Endothelial cell of umbilical vein (primary cell): Measurements from ENCODE around the gene SLFN5. TPM values are rescaled to one million over a fixed set of nuclear protein-coding genes. Genes with fewer than 3 reads are reported as not detected.

Source experiments
- BruUV-seq: library from RNA; stranded (reverse); fragments of 400-500 nt; replicated peaks from 2 replicates; lab custom pipeline; 2021; lab: Mats Ljungman, UMichigan
- CTCF ChIA-PET: fragments of 300-600, 350-600 bp; sonication (Branson Sonifier 250); formaldehyde crosslinking; loops from one replicate; lab custom pipeline; 2021; ENCODE audit warnings: antibody characterized with exemption, inconsistent platforms; lab: Charles Lee
- POLR2A ChIA-PET: fragments of 300-600, 350-600 bp; sonication (Branson Sonifier 250); formaldehyde crosslinking; loops from one replicate; lab custom pipeline; 2021; ENCODE audit warnings: antibody characterized with exemption, inconsistent platforms; lab: Charles Lee
- DNase-seq: peaks from one replicate; pipeline ENCODE4 v3.0.0-alpha.2; 2011; ENCODE audit warnings: low read depth, low spot score
- FAIRE-seq: peaks from 2 replicates; lab custom pipeline; 2011; peaks lifted over from hg19 to GRCh38; lab: Jason Lieb, UNC
- H2AFZ ChIP-seq: 2 replicates; pipeline ENCODE4 v1.6.0; 2012; ENCODE audit warnings: low read depth, low read length, control low read depth, inconsistent platforms
- H3K27ac ChIP-seq: 2 replicates; pipeline ENCODE4 v1.5.1; 2011; ENCODE audit warnings: low read depth, mild to moderate bottlenecking, control low read depth, low read length, moderate library complexity; ENCODE audit not compliant: insufficient read depth
- H3K27me3 ChIP-seq, 2 experiments: 2 replicates each; pipeline versions ENCODE4 v1.6.0 to v1.6.1; 2011; ENCODE audit warnings: low read length in 2 of 2, mixed read lengths in 1 of 2; ENCODE audit not compliant: control insufficient read depth in 2 of 2, insufficient read depth in 2 of 2
- H3K36me3 ChIP-seq, 2 experiments: 2 replicates in 1 of 2; 3 replicates in 1 of 2; pipeline ENCODE4 v1.5.1; 2011; ENCODE audit warnings: low read length in 2 of 2, mild to moderate bottlenecking in 1 of 2, moderate library complexity in 1 of 2; ENCODE audit not compliant: control insufficient read depth in 2 of 2, insufficient read depth in 2 of 2; ENCODE audit errors: extremely low read depth in 1 of 2
- H3K4me1 ChIP-seq: 3 replicates; pipeline ENCODE4 v1.5.1; 2011; ENCODE audit warnings: mild to moderate bottlenecking, low read length; ENCODE audit not compliant: control insufficient read depth, insufficient read depth; ENCODE audit errors: extremely low read depth
- H3K4me2 ChIP-seq: 2 replicates; pipeline ENCODE4 v1.6.1; 2011; ENCODE audit warnings: low read length, control low read depth, mixed read lengths; ENCODE audit not compliant: insufficient read depth
- H3K4me3 ChIP-seq, 3 experiments: fragments of 200-600 bp in 1 of 3; sonication (generic), shearing (Covaris generic) in 1 of 3; replicated peaks in 1 of 3; 2 replicates each; pipeline ENCODE4 v1.5.1; 2011 to 2016; ENCODE audit warnings: control low read depth in 3 of 3, low read length in 3 of 3, mild to moderate bottlenecking in 2 of 3, inconsistent platforms in 1 of 3, low read depth in 1 of 3, moderate library complexity in 1 of 3; ENCODE audit not compliant: insufficient read depth in 1 of 3
- H3K79me2 ChIP-seq: 2 replicates; pipeline ENCODE4 v1.6.0; 2012; ENCODE audit warnings: low read length, inconsistent platforms; ENCODE audit not compliant: control insufficient read depth, insufficient read depth
- H3K9ac ChIP-seq: replicated peaks from 2 replicates; pipeline ENCODE3; 2011; ENCODE audit warnings: low read length, control low read depth; ENCODE audit not compliant: insufficient read depth; ENCODE audit errors: extremely low read depth
- H3K9me1 ChIP-seq: replicated peaks from 3 replicates; pipeline ENCODE4 v1.6.0; 2011; ENCODE audit warnings: mild to moderate bottlenecking, low read length; ENCODE audit not compliant: control insufficient read depth, insufficient read depth; ENCODE audit errors: extremely low read depth
- H3K9me3 ChIP-seq: replicated peaks from 2 replicates; pipeline ENCODE4 v1.5.1; 2012; ENCODE audit warnings: low read length, inconsistent platforms; ENCODE audit not compliant: control insufficient read depth, insufficient read depth
- H4K20me1 ChIP-seq: replicated peaks from 2 replicates; pipeline ENCODE3; 2011; ENCODE audit warnings: mild to moderate bottlenecking, low read length; ENCODE audit not compliant: control insufficient read depth, insufficient read depth; ENCODE audit errors: extremely low read depth
- CTCF ChIP-seq, 2 donors: IDR thresholded peaks; 1 replicate in 1 of 2; 2 replicates in 1 of 2; pipeline ENCODE4 v1.5.1; 2011; ENCODE audit warnings: low read length in 2 of 2, mild to moderate bottlenecking in 2 of 2, moderate library complexity in 2 of 2, control low read depth in 1 of 2, inconsistent platforms in 1 of 2, low read depth in 1 of 2; ENCODE audit not compliant: insufficient read depth in 1 of 2; ENCODE audit errors: extremely low read depth in 1 of 2
- EZH2 ChIP-seq: IDR thresholded peaks from 2 replicates; pipeline ENCODE4 v1.6.1; 2012; ENCODE audit warnings: borderline replicate concordance, low read depth, mild to moderate bottlenecking, moderate library complexity, low read length, inconsistent platforms; ENCODE audit not compliant: severe bottlenecking
- FOS ChIP-seq: IDR thresholded peaks from 2 replicates; pipeline ENCODE4 v1.6.1; 2011; ENCODE audit warnings: mild to moderate bottlenecking, low read length, moderate library complexity, borderline replicate concordance; ENCODE audit not compliant: insufficient read depth
- GATA2 ChIP-seq: IDR thresholded peaks from 2 replicates; pipeline ENCODE4 v1.7.0; 2011; ENCODE audit warnings: low read depth, mild to moderate bottlenecking, moderate library complexity, mixed read lengths, low read length; ENCODE audit not compliant: insufficient read length, insufficient read depth
- JUN ChIP-seq: IDR thresholded peaks from 2 replicates; pipeline ENCODE4 v1.6.1; 2011; ENCODE audit warnings: borderline replicate concordance, low read depth; ENCODE audit not compliant: insufficient read length, insufficient read depth
- MAX ChIP-seq: IDR thresholded peaks from 2 replicates; pipeline ENCODE4 v1.6.1; 2011; ENCODE audit not compliant: insufficient read depth, insufficient read length
- MYC ChIP-seq: IDR thresholded peaks from one replicate; pipeline ENCODE4 v1.6.1; 2011; ENCODE audit warnings: mild to moderate bottlenecking, low read depth, low read length
- POLR2A ChIP-seq: IDR thresholded peaks from 2 replicates; pipeline ENCODE4 v1.6.1; 2012; ENCODE audit warnings: low read depth, mild to moderate bottlenecking, control low read depth, low read length
- POLR2AphosphoS5 ChIP-seq: IDR thresholded peaks from 2 replicates; pipeline ENCODE4 v1.6.1; 2012; ENCODE audit warnings: low read depth, mild to moderate bottlenecking, control low read depth, low read length, moderate library complexity; ENCODE audit not compliant: insufficient read depth
- dilution Hi-C: fragments of 300-500 bp; cut with MboI; formaldehyde crosslinking; loops from one replicate; pipeline ENCODE4 v1.15.0; 2019; ENCODE audit warnings: low sequenced_read_pairs; ENCODE audit not compliant: extremely low pct_ligation_motif_present
- intact Hi-C: fragments of 100-400 bp; cut with micrococcal nuclease; formaldehyde crosslinking; loops from one replicate; pipeline ENCODE4 v1.10.0; 2022
- polyA plus RNA-seq, 4 experiments: library from polyadenylated mRNA; depleted of rRNA in 3 of 4; stranded (reverse) in 3 of 4; unstranded in 1 of 4; fragments of >200 nt; gene quantifications; 2 replicates each; pipeline versions ENCODE4 v1.2.1 to v1.2.3, GENCODE V29; 2011 to 2012; ENCODE audit warnings: missing spikeins in 1 of 4
- total RNA-seq: library from RNA; stranded (reverse); gene quantifications from 2 replicates; pipeline ENCODE4 v1.2.3, GENCODE V29; 2021

SLFN5 gene
- total and polyA plus RNA-seq, 2 donors (not counting 3 experiments of a cell fraction or from before 2014, with no cell fraction given) = 4.5 to 24.2 TPM

GRCh38 chr17:35314415-35315216 is 71.7 kb downstream of the SLFN5 start:
- no peaks in the 10 kb centered on the region for H3K79me2 ChIP-seq
- no peak for TF ChIP-seq GATA2
- no peak for TF ChIP-seq POLR2AphosphoS5
- no peak for TF ChIP-seq MAX
- TF ChIP-seq EZH2 = no peak
- no peak overlapping the region for H3K9ac ChIP-seq
- intact Hi-C loops = no loop called here
- dilution Hi-C loops = loop anchor here (25.0 kb wide), 1 partner anchor 223 kb away; the partner anchor contains the start of gene SLFN12L
- H3K9me3 ChIP-seq = no peaks in the 10 kb centered on the region
- no peak overlapping the region for H2AFZ ChIP-seq
- no peaks in the 10 kb centered on the region for H3K36me3 ChIP-seq
- FAIRE-seq = no peak
- DNase-seq = no peak
- no peak overlapping the region for H3K4me3 ChIP-seq
- no peaks in the 10 kb centered on the region for H3K9me1 ChIP-seq
- H3K27me3 ChIP-seq = no peaks in the 10 kb centered on the region
- no peak overlapping the region for H3K4me2 ChIP-seq
- peaks cover 3% of the 10 kb centered on the region for H3K4me1 ChIP-seq
- BruUV-seq = no TSS peak
- no peaks in the 10 kb centered on the region for H4K20me1 ChIP-seq
- no peak overlapping the region for H3K27ac ChIP-seq
- ChIA-PET POLR2A (interaction anchor here (0.6 kb wide), 1 partner anchor 32 kb away, joined by 3 read pairs; no protein-coding TSS in a partner anchor), CTCF (interaction anchor here (1.0 to 6.6 kb wide), 9 partner anchors 11 to 225 kb away, joined by 3 to 112 read pairs (median 4); no protein-coding TSS in a partner anchor)

GRCh38 chr17:35315283-35315682 is 72.4 kb downstream of the SLFN5 start:
- Histone ChIP-seq H3K79me2 (no peaks in the 10 kb centered on the region), H4K20me1 (no peaks in the 10 kb centered on the region), H3K4me2 (no peak overlapping the region), H3K36me3 (no peaks in the 10 kb centered on the region), H3K27ac (no peak overlapping the region), H3K4me1 (peaks cover 3% of the 10 kb centered on the region), H3K27me3 (no peaks in the 10 kb centered on the region), H3K9me1 (no peaks in the 10 kb centered on the region), H3K9me3 (no peaks in the 10 kb centered on the region), H3K4me3 (no peak overlapping the region), H3K9ac (no peak overlapping the region), H2AFZ (no peak overlapping the region)
- ChIA-PET CTCF (interaction anchor here (1.0 to 6.6 kb wide), 8 partner anchors 10 to 224 kb away, joined by 3 to 112 read pairs (median 4); no protein-coding TSS in a partner anchor), POLR2A (interaction anchor here (0.6 kb wide), 1 partner anchor 31 kb away, joined by 3 read pairs; no protein-coding TSS in a partner anchor)
- no TSS peak for BruUV-seq
- DNase-seq (peak; percentile 71), FAIRE-seq (peak; percentile 33)
- intact Hi-C loops = no loop called here
- TF ChIP-seq POLR2A = no peak
- TF ChIP-seq CTCF (IDR thresholded peaks at IDR 0.05; ENCODE audit: extremely low read depth in 1 of 2, insufficient read depth in 1 of 2, low read depth in 1 of 2, low read length in 2 of 2) = no peak
- TF ChIP-seq FOS = no peak
- TF ChIP-seq GATA2 = no peak
- TF ChIP-seq MYC = no peak
- TF ChIP-seq JUN = no peak
- TF ChIP-seq POLR2AphosphoS5 = no peak
- no peak for TF ChIP-seq MAX
- no peak for TF ChIP-seq EZH2
- dilution Hi-C loops = loop anchor here (25.0 kb wide), 1 partner anchor 222 kb away; the partner anchor contains the start of gene SLFN12L
